ENCODE results near the gene HIBADH.
"Not testable (repeated sequence)": the region's sequence is repeated elsewhere in the genome, so short reads cannot be mapped to it uniquely, and the experiment has no call there.

HIBADH gene

GRCh38 chr7:27547401-27547800 lies 115.3 kb downstream of the HIBADH start:
- DNase-seq (ENCODE audit: low spot score), result no peak

- no peak for DNase-seq (ENCODE audit: low spot score)
Measured at GRCh38 chr7:27546610-27547009, 116.1 kb downstream of the HIBADH start.

- no peak for DNase-seq (ENCODE audit: low spot score)
Measured at GRCh38 chr7:27535795-27536194, 126.9 kb downstream of the HIBADH start.

- no peak for DNase-seq (ENCODE audit: low spot score)
Measured at GRCh38 chr7:27533652-27534081, 129.0 kb downstream of the HIBADH start.

- no peak for DNase-seq (ENCODE audit: low spot score)
Measured at GRCh38 chr7:27532314-27532713, 130.4 kb downstream of the HIBADH start.

GRCh38 chr7:27527348-27527714 lies 135.4 kb downstream of the HIBADH start:
- DNase-seq (ENCODE audit: low spot score), result no peak

- no peak for DNase-seq (ENCODE audit: low spot score)
Measured at GRCh38 chr7:27526611-27527347, 135.9 kb downstream of the HIBADH start.

GRCh38 chr7:27526131-27526530 lies 136.6 kb downstream of the HIBADH start:
- DNase-seq (ENCODE audit: low spot score), result no peak

- no peak for DNase-seq (ENCODE audit: low spot score)
Measured at GRCh38 chr7:27523321-27523720, 139.4 kb downstream of the HIBADH start.

GRCh38 chr7:27522566-27522965 lies 140.1 kb downstream of the HIBADH start:
- DNase-seq (ENCODE audit: low spot score), result no peak

GRCh38 chr7:27520815-27521790 lies 141.6 kb downstream of the HIBADH start:
- no peak for DNase-seq (ENCODE audit: low spot score)

- DNase-seq (ENCODE audit: low spot score), result no peak
Measured at GRCh38 chr7:27519793-27520469, 142.8 kb downstream of the HIBADH start.

GRCh38 chr7:27518561-27519350 lies 143.9 kb downstream of the HIBADH start:
- no peak for DNase-seq (ENCODE audit: low spot score)

- no peak for DNase-seq (ENCODE audit: low spot score)
Measured at GRCh38 chr7:27516421-27516820, 146.3 kb downstream of the HIBADH start.

- no peak for DNase-seq (ENCODE audit: low spot score)
Measured at GRCh38 chr7:27515933-27516332, 146.8 kb downstream of the HIBADH start.

- DNase-seq (ENCODE audit: low spot score), result no peak
Measured at GRCh38 chr7:27514861-27515260, 147.8 kb downstream of the HIBADH start.

GRCh38 chr7:27513885-27514284 lies 148.8 kb downstream of the HIBADH start:
- no peak for DNase-seq (ENCODE audit: low spot score)

- DNase-seq (ENCODE audit: low spot score), result not testable (repeated sequence)
Measured at GRCh38 chr7:27511370-27511769, 151.3 kb downstream of the HIBADH start.

- no peak for DNase-seq (ENCODE audit: low spot score)
Measured at GRCh38 chr7:27510541-27510940, 152.1 kb downstream of the HIBADH start.

- not testable (repeated sequence) for DNase-seq (ENCODE audit: low spot score)
Measured at GRCh38 chr7:27501879-27502278, 160.8 kb downstream of the HIBADH start.

GRCh38 chr7:27501001-27501400 lies 161.7 kb downstream of the HIBADH start:
- no peak for DNase-seq (ENCODE audit: low spot score)

GRCh38 chr7:27492224-27492623 lies 170.5 kb downstream of the HIBADH start:
- DNase-seq (ENCODE audit: low spot score), result no peak

Measured in iPS-NIHi11 (cell line).